HCT116 (cell line): ENCODE data around the gene TCAP. TPM values are rescaled to one million over a fixed set of nuclear protein-coding genes. Genes with fewer than 3 reads are reported as not detected.

Experiments
- ATAC-seq: fragments of 200-7000 bp; cut with Tn5 transposase; 2 replicates; pipeline ENCODE4 v1.9.1; 2020; ENCODE audit warnings: mild to moderate bottlenecking, moderate library complexity
- BruUV-seq: library from RNA; stranded (reverse); fragments of 400-500 nt; replicated peaks from 2 replicates; lab custom pipeline; 2021; lab: Mats Ljungman, UMichigan
- CTCF ChIA-PET: fragments of 300-600 bp; sonication (Branson Sonifier 250); formaldehyde crosslinking; loops from one replicate; lab custom pipeline; 2021; ENCODE audit warnings: antibody characterized with exemption; lab: Charles Lee
- POLR2A ChIA-PET: fragments of 300-600, 350-600 bp; sonication (Branson Sonifier 250); formaldehyde crosslinking; loops from one replicate; lab custom pipeline; 2021; ENCODE audit warnings: antibody characterized with exemption; lab: Charles Lee
- RAD21 ChIA-PET, 2 experiments: fragments of 300-600 bp; sonication (Branson Sonifier 250); formaldehyde crosslinking; loops; one replicate each; lab custom pipeline; 2023; ENCODE audit warnings: low total read pairs in 2 of 2; ENCODE audit not compliant: uncharacterized antibody in 2 of 2, unreplicated experiment in 2 of 2, low non-redundant PET in 1 of 2; lab: Charles Lee
- DNase-seq: peaks from one replicate; pipeline ENCODE4 v3.0.0-alpha.2; 2010; ENCODE audit warnings: low read depth, low spot score
- H2AFZ ChIP-seq: fragments of 200-600 bp; shearing (Covaris generic), sonication (generic); 2 replicates; pipeline ENCODE4 v1.6.1; 2017; ENCODE audit warnings: low read depth, mixed run types, mixed read lengths, antibody characterized with exemption, low read length; ENCODE audit not compliant: poor library complexity, severe bottlenecking
- H3K27ac ChIP-seq: 2 replicates; pipeline ENCODE4 v1.5.1; 2012; ENCODE audit warnings: low read depth, low read length
- H3K27me3 ChIP-seq: fragments of 200-600 bp; sonication (generic); 2 replicates; pipeline ENCODE4 v1.6.1; 2016; ENCODE audit warnings: mixed run types, low read length, mixed read lengths; ENCODE audit not compliant: insufficient read depth
- H3K36me3 ChIP-seq, 2 experiments: fragments of 200-500 bp in 1 of 2; fragments of 200-600 bp in 1 of 2; sonication (Bioruptor generic) in 1 of 2; sonication (generic) in 1 of 2; 2 replicates each; pipeline versions ENCODE4 v1.5.1 to v1.6.1; 2014 to 2016; ENCODE audit warnings: low read length in 2 of 2, inconsistent platforms in 1 of 2, mixed read lengths in 1 of 2, mixed run types in 1 of 2; ENCODE audit not compliant: insufficient read depth in 2 of 2, control insufficient read depth in 1 of 2
- H3K4me1 ChIP-seq, 2 experiments: fragments of 200-600 bp in 1 of 2; sonication (generic) in 1 of 2; 2 replicates each; pipeline versions ENCODE4 v1.5.1 to v1.6.1; 2012 to 2017; ENCODE audit warnings: low read length in 2 of 2, inconsistent platforms in 1 of 2, mild to moderate bottlenecking in 1 of 2, mixed read lengths in 1 of 2, mixed run types in 1 of 2, moderate library complexity in 1 of 2; ENCODE audit not compliant: insufficient read depth in 2 of 2, control insufficient read depth in 1 of 2
- H3K4me2 ChIP-seq: fragments of 200-600 bp; sonication (generic); 2 replicates; pipeline ENCODE4 v1.6.1; 2017; ENCODE audit warnings: mixed run types, low read length, mixed read lengths
- H3K4me3 ChIP-seq, 2 experiments: fragments of 200-600 bp in 1 of 2; sonication (generic) in 1 of 2; replicated peaks in 1 of 2; 2 replicates each; pipeline ENCODE4 v1.5.1; 2011 to 2016; ENCODE audit warnings: low read length in 2 of 2, control low read depth in 1 of 2, low read depth in 1 of 2, mild to moderate bottlenecking in 1 of 2, mixed read lengths in 1 of 2, mixed run types in 1 of 2
- H3K79me2 ChIP-seq: fragments of 200-600 bp; sonication (generic); 2 replicates; pipeline ENCODE4 v1.6.1; 2017; ENCODE audit warnings: mild to moderate bottlenecking, mixed run types, low read length, moderate library complexity, mixed read lengths; ENCODE audit not compliant: insufficient read depth
- H3K9ac ChIP-seq: fragments of 200-600 bp; sonication (generic); 2 replicates; pipeline ENCODE4 v1.6.1; 2016; ENCODE audit warnings: low read length, mixed read lengths
- H3K9me2 ChIP-seq: fragments of 200-600 bp; sonication (generic), shearing (Covaris generic); 2 replicates; pipeline ENCODE4 v1.6.1; 2017; ENCODE audit warnings: mixed run types, mild to moderate bottlenecking, moderate library complexity; ENCODE audit not compliant: insufficient read depth
- H3K9me3 ChIP-seq, 2 experiments: fragments of 200-500 bp in 1 of 2; fragments of 200-600 bp in 1 of 2; sonication (Bioruptor generic) in 1 of 2; sonication (generic) in 1 of 2; 2 replicates each; pipeline ENCODE4 v1.6.1; 2014 to 2017; ENCODE audit warnings: low read length in 2 of 2, mixed read lengths in 2 of 2, inconsistent platforms in 1 of 2, low read depth in 1 of 2, mild to moderate bottlenecking in 1 of 2, mixed run types in 1 of 2, moderate library complexity in 1 of 2; ENCODE audit not compliant: control insufficient read depth in 1 of 2, insufficient read depth in 1 of 2
- H4K20me1 ChIP-seq: fragments of 200-600 bp; sonication (generic), shearing (Covaris generic); 2 replicates; pipeline ENCODE4 v1.6.1; 2017; ENCODE audit warnings: mixed run types, mild to moderate bottlenecking, moderate library complexity; ENCODE audit not compliant: insufficient read depth
- CBX3 ChIP-seq: IDR thresholded peaks from 2 replicates; pipeline ENCODE4 v1.6.1; 2012; ENCODE audit warnings: low read depth
- CEBPB ChIP-seq: IDR thresholded peaks from 2 replicates; pipeline ENCODE4 v1.6.1; 2012; ENCODE audit warnings: low read depth
- EGR1 ChIP-seq: IDR thresholded peaks from 2 replicates; pipeline ENCODE4 v1.6.1; 2012; ENCODE audit warnings: low read depth
- ELF1 ChIP-seq: IDR thresholded peaks from 2 replicates; pipeline ENCODE4 v1.6.1; 2012; ENCODE audit warnings: low read depth, borderline replicate concordance
- EZH2 ChIP-seq: fragments of 200-600 bp; sonication (generic); IDR thresholded peaks from 2 replicates; pipeline ENCODE4 v1.6.1; 2017; ENCODE audit warnings: antibody characterized with exemption, mixed run types
- EZH2phosphoT487 ChIP-seq: fragments of 200-600 bp; IDR thresholded peaks from 2 replicates; pipeline ENCODE4 v1.6.1; 2018; ENCODE audit warnings: antibody characterized with exemption, borderline replicate concordance
- FOSL1 ChIP-seq: IDR thresholded peaks from 2 replicates; pipeline ENCODE4 v1.6.1; 2012; ENCODE audit warnings: low read depth
- JUND ChIP-seq: IDR thresholded peaks from 2 replicates; pipeline ENCODE4 v1.6.1; 2012
- POLR2A ChIP-seq: IDR thresholded peaks from 2 replicates; pipeline ENCODE4 v1.7.0; 2011; ENCODE audit warnings: borderline replicate concordance; ENCODE audit not compliant: insufficient read depth, insufficient read length; ENCODE audit errors: extremely low read depth
- POLR2AphosphoS5 ChIP-seq: IDR thresholded peaks from 2 replicates; pipeline ENCODE4 v1.6.1; 2011; ENCODE audit warnings: mild to moderate bottlenecking, low read depth, low read length, moderate library complexity
- RAD21 ChIP-seq: IDR thresholded peaks from 2 replicates; pipeline ENCODE4 v1.6.1; 2012; ENCODE audit warnings: low read depth, mild to moderate bottlenecking
- SIN3A ChIP-seq: IDR thresholded peaks from 2 replicates; pipeline ENCODE4 v1.6.1; 2012; ENCODE audit warnings: low read depth
- SP1 ChIP-seq: IDR thresholded peaks from 2 replicates; pipeline ENCODE4 v1.6.1; 2012; ENCODE audit warnings: low read depth
- YY1 ChIP-seq: IDR thresholded peaks from 2 replicates; pipeline ENCODE4 v1.6.1; 2011; ENCODE audit warnings: low read length, low read depth, moderate library complexity, mild to moderate bottlenecking; ENCODE audit not compliant: insufficient replicate concordance; ENCODE audit errors: extremely low read depth
- ZFX ChIP-seq: fragments of 450-650 bp; IDR thresholded peaks from 2 replicates; pipeline ENCODE4 v1.6.1; 2017
- ZNF274 ChIP-seq: fragments of 200-500 bp; sonication (Bioruptor generic); IDR thresholded peaks from 2 replicates; pipeline ENCODE4 v1.6.1; 2014; ENCODE audit warnings: mild to moderate bottlenecking, low read depth, low read length, inconsistent platforms
- intact Hi-C: fragments of 100-400 bp; cut with micrococcal nuclease; formaldehyde crosslinking; loops from 2 replicates; pipeline ENCODE4 v1.10.0; 2022
- total RNA-seq: library from RNA; stranded (reverse); gene quantifications from one replicate; pipeline ENCODE4 v1.2.1, GENCODE V29; 2021; ENCODE audit not compliant: unreplicated experiment
- TF ChIP-seq, protein P1 (sequence below): IDR thresholded peaks from 2 replicates; pipeline ENCODE4 v1.6.1; 2011; ENCODE audit warnings: mild to moderate bottlenecking, low read length, moderate library complexity; ENCODE audit not compliant: insufficient replicate concordance; ENCODE audit errors: extremely low read depth
- TF ChIP-seq, protein P2 (sequence below): IDR thresholded peaks from 2 replicates; pipeline ENCODE4 v1.6.1; 2012
- TF ChIP-seq, protein P3 (sequence below): IDR thresholded peaks from 2 replicates; pipeline ENCODE4 v1.6.1; 2012

TCAP gene
- total RNA-seq, 1 experiment from 2014 or later = 1.5 TPM

DNA sequence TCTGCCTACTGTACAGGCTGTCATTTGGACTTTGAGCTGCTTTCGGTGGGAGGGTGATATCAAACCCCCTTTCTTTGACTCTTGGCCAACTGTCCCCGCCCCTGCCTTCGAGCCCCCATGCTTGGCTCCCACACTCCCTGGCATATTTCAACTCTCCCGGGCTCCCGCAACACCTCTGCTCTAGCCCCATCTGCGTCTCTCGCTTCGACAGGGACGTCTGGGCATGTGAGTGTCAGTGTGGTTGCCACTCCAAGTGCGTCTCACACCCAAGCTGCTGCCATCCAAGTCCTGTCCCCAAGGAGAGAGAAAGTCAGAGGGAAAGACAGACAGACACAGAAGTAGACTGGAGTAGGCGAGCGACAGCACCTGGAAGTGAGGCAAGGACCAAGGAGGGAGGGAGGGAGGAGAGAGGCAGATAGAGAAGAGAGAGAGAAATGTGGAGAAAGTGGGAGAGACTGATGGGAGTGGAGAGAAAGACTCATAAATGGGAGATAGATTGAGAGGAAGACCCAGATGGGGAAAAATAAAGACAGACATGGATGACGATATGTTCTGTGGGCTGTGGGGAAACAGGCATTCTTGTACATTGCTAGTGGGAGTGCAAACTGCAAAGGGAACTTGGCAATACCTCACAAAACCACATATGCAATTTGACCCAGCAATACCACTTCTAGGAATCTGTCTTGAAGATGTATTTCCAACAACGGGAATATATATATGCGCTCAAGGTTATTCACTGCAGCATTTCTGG is 16.4 kb upstream of the TCAP start:
- no peaks in the 10 kb centered on the region for H3K9me3 ChIP-seq
- no peaks in the 10 kb centered on the region for H4K20me1 ChIP-seq
- no peaks in the 10 kb centered on the region for H3K9me2 ChIP-seq
- ATAC-seq = no peak
- no peaks in the 10 kb centered on the region for H3K36me3 ChIP-seq
- no peaks in the 10 kb centered on the region for H3K27me3 ChIP-seq
- CTCF ChIA-PET = interaction anchor here (2.9 kb wide), 1 partner anchor 25 kb away, joined by 7 read pairs; no protein-coding TSS in a partner anchor
- no peak overlapping the region for H3K4me3 ChIP-seq
- TF ChIP-seq RAD21 (no peak), YY1 (no peak)
- H2AFZ ChIP-seq = no peak overlapping the region
- H3K9ac ChIP-seq = no peak overlapping the region
- H3K79me2 ChIP-seq = peaks cover 30% of the 10 kb centered on the region; the same call in 1 of the 2 replicates
- no peak overlapping the region for H3K27ac ChIP-seq
- DNase-seq = no peak
- peaks cover 21 to 66% of the 10 kb centered on the region in 2 experiments for H3K4me1 ChIP-seq
- H3K4me2 ChIP-seq = no peak overlapping the region
- intact Hi-C loops = no loop called here
- RAD21 ChIA-PET = no interaction called here
- BruUV-seq = no TSS peak
- POLR2A ChIA-PET = no interaction called here

DNA sequence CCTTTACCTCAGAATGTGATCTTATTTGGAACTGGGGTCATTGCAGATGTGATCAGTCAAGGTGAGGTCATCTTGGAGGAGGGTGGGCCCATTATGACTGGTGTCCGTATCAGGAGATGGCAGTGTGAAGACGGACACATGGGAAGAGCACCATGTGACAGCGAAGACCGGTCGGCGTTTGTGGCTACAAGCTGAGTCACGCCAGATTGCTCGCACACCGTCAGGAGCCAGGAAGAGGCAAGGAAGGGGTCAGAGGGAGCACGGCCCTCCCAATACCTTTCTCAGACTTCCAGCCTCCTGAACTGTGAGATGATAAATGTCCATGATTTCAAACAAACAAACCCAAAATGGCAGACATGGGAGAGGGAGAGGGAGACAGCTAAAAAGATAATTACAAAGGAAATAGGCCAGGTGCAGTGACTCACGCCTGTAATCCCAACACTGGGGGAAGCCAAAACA is 15.0 kb upstream of the TCAP start:
- BruUV-seq = no TSS peak
- Histone ChIP-seq H3K4me1 (peaks cover 13 to 58% of the 10 kb centered on the region in 2 experiments), H2AFZ (no peak overlapping the region), H3K9me3 (no peaks in the 10 kb centered on the region), H3K27ac (peak overlapping the region; percentile 71), H3K4me3 (0 out of 4 replicates have a peak overlapping the region, but pooled peaks of 1 of the 2 experiments have one; percentile 20), H3K9ac (peak overlapping the region; percentile 40), H3K9me2 (no peaks in the 10 kb centered on the region), H4K20me1 (no peaks in the 10 kb centered on the region), H3K27me3 (no peaks in the 10 kb centered on the region), H3K4me2 (peak overlapping the region; percentile 61), H3K79me2 (peaks cover 19% of the 10 kb centered on the region; the same call in 1 of the 2 replicates), H3K36me3 (no peaks in the 10 kb centered on the region; a peak in 1 of 4 replicates)
- RAD21 ChIA-PET = no interaction called here
- ATAC-seq = peak; percentile 89
- CTCF ChIA-PET = interaction anchor here (1.5 to 2.9 kb wide), 6 partner anchors 15 to 29 kb away, joined by 4 to 14 read pairs (median 7); no protein-coding TSS in a partner anchor
- DNase-seq = peak; percentile 82
- POLR2A ChIA-PET = interaction anchor here (0.7 to 1.1 kb wide), 2 partner anchors 18 to 19 kb away, joined by 3 read pairs; no protein-coding TSS in a partner anchor
- intact Hi-C loops = no loop called here
- TF ChIP-seq SP1 = peak; percentile 60; the same call in 1 of the 2 replicates
- peak; percentile 72 for TF ChIP-seq JUND
- no peak for TF ChIP-seq YY1
- TF ChIP-seq, protein P1, sequence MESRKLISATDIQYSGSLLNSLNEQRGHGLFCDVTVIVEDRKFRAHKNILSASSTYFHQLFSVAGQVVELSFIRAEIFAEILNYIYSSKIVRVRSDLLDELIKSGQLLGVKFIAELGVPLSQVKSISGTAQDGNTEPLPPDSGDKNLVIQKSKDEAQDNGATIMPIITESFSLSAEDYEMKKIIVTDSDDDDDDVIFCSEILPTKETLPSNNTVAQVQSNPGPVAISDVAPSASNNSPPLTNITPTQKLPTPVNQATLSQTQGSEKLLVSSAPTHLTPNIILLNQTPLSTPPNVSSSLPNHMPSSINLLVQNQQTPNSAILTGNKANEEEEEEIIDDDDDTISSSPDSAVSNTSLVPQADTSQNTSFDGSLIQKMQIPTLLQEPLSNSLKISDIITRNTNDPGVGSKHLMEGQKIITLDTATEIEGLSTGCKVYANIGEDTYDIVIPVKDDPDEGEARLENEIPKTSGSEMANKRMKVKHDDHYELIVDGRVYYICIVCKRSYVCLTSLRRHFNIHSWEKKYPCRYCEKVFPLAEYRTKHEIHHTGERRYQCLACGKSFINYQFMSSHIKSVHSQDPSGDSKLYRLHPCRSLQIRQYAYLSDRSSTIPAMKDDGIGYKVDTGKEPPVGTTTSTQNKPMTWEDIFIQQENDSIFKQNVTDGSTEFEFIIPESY = no peak
- TF ChIP-seq, protein P2, sequence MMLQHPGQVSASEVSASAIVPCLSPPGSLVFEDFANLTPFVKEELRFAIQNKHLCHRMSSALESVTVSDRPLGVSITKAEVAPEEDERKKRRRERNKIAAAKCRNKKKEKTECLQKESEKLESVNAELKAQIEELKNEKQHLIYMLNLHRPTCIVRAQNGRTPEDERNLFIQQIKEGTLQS = no peak
- TF ChIP-seq CBX3 = peak; percentile 90; the same call in 1 of the 2 replicates
- TF ChIP-seq SIN3A = no peak
- no peak for TF ChIP-seq ZNF274
- TF ChIP-seq EGR1 = no peak
- TF ChIP-seq POLR2A = no peak
- no peak for TF ChIP-seq ELF1
- TF ChIP-seq FOSL1 = peak; percentile 71
- no peak for TF ChIP-seq EZH2
- TF ChIP-seq, protein P3, sequence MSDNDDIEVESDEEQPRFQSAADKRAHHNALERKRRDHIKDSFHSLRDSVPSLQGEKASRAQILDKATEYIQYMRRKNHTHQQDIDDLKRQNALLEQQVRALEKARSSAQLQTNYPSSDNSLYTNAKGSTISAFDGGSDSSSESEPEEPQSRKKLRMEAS = peak; percentile 98
- no peak for TF ChIP-seq CEBPB
- TF ChIP-seq POLR2AphosphoS5 = no peak
- TF ChIP-seq ZFX = no peak
- no peak for TF ChIP-seq EZH2phosphoT487
- TF ChIP-seq RAD21 = no peak
